PFSK-1 (cell line): ENCODE results near the gene SYNE2.

Experiments
- FOXP2 ChIP-seq: optimal IDR thresholded peaks from 2 replicates; pipeline ENCODE3; 2011; ENCODE audit warnings: borderline replicate concordance, control low read depth, inconsistent platforms; ENCODE audit not compliant: insufficient read depth; ENCODE audit errors: extremely low read length, extremely low read depth
- POLR2AphosphoS5 ChIP-seq: IDR thresholded peaks from 2 replicates; pipeline ENCODE4 v1.6.1; 2012; ENCODE audit warnings: low read depth, mild to moderate bottlenecking, control low read depth, low read length, moderate library complexity
- REST ChIP-seq, 2 experiments: IDR thresholded peaks; 2 replicates each; pipeline versions ENCODE4 v1.6.1 to v1.8.0; 2011 to 2012; ENCODE audit warnings: low read depth in 2 of 2, low read length in 2 of 2, control low read depth in 1 of 2, inconsistent platforms in 1 of 2, mild to moderate bottlenecking in 1 of 2, moderate library complexity in 1 of 2; ENCODE audit not compliant: insufficient read depth in 1 of 2
- SIN3A ChIP-seq: IDR thresholded peaks from 2 replicates; pipeline ENCODE4 v1.6.1; 2012; ENCODE audit warnings: mild to moderate bottlenecking, low read length, moderate library complexity, borderline replicate concordance; ENCODE audit not compliant: insufficient read depth
- TAF1 ChIP-seq: IDR thresholded peaks from 2 replicates; pipeline ENCODE4 v1.6.1; 2012; ENCODE audit warnings: low read length, control low read depth, borderline replicate concordance; ENCODE audit not compliant: insufficient read depth

Gene SYNE2

GRCh38 chr14:64213086-64213485, 360.3 kb downstream of the SYNE2 start:
- TF ChIP-seq POLR2AphosphoS5 (no peak), REST (IDR thresholded peaks at IDR 0.05; ENCODE audit: insufficient read depth in 1 of 2, low read depth in 2 of 2, low read length in 2 of 2) (no peak), TAF1 (no peak), SIN3A (no peak), FOXP2 (no peak)

- TF ChIP-seq FOXP2 (no peak), SIN3A (no peak), REST (IDR thresholded peaks at IDR 0.05; ENCODE audit: insufficient read depth in 1 of 2, low read depth in 2 of 2, low read length in 2 of 2) (no peak), POLR2AphosphoS5 (no peak)
Observed at GRCh38 chr14:64213853-64214570, 361.2 kb downstream of the SYNE2 start.

- TF ChIP-seq REST (IDR thresholded peaks at IDR 0.05; ENCODE audit: insufficient read depth in 1 of 2, low read depth in 2 of 2, low read length in 2 of 2), result no peak
- TF ChIP-seq SIN3A, result no peak
Observed at GRCh38 chr14:64215274-64215673, 362.5 kb downstream of the SYNE2 start.

GRCh38 chr14:64215978-64216377, 363.2 kb downstream of the SYNE2 start:
- TF ChIP-seq FOXP2 (no peak), SIN3A (no peak), POLR2AphosphoS5 (no peak), REST (IDR thresholded peaks at IDR 0.05; ENCODE audit: insufficient read depth in 1 of 2, low read depth in 2 of 2, low read length in 2 of 2) (no peak), TAF1 (no peak)

- TF ChIP-seq REST (IDR thresholded peaks at IDR 0.05; ENCODE audit: insufficient read depth in 1 of 2, low read depth in 2 of 2, low read length in 2 of 2) (no peak), POLR2AphosphoS5 (no peak), SIN3A (no peak)
Observed at GRCh38 chr14:64217308-64217707, 364.5 kb downstream of the SYNE2 start.
